Measurements from ENCODE around the gene SH2B3. TPM values are rescaled to one million over a fixed set of nuclear protein-coding genes. Genes with fewer than 3 reads are reported as not detected.
"Not testable (repeated sequence)": the region's sequence is repeated elsewhere in the genome, so short reads cannot be mapped to it uniquely, and the experiment has no call there.

The SH2B3 gene
- total RNA-seq, 1 donor from 2014 or later: 124 TPM

DNA sequence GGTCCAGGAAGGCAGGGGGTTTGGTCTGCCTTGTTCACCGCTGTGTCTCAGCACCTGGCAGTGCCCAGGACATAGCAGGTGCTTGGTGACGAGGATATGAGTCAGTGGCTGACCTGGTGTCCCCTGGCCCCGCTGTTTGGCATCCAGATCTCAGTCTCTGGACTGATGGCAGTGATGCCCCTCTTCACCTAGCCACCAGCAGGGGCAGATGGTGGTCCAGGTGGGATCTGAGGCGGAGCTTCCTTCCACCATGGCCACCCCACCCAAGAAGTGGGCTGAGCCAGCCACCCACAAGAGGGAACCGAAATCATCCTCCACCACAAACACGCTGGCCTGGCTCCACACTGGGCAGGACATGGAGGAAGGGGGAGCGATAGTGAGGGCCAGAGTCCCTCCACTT, 16.1 kb upstream of the SH2B3 start:
- H3K4me1 ChIP-seq: no peaks in the 10 kb centered on the region
- H3K4me3 ChIP-seq: no peak overlapping the region
- intact Hi-C loops (cut with DNase I): no loop called here
- no peak for DNase-seq (ENCODE audit: low spot score in 2 of 2)
- TF ChIP-seq, protein P1, sequence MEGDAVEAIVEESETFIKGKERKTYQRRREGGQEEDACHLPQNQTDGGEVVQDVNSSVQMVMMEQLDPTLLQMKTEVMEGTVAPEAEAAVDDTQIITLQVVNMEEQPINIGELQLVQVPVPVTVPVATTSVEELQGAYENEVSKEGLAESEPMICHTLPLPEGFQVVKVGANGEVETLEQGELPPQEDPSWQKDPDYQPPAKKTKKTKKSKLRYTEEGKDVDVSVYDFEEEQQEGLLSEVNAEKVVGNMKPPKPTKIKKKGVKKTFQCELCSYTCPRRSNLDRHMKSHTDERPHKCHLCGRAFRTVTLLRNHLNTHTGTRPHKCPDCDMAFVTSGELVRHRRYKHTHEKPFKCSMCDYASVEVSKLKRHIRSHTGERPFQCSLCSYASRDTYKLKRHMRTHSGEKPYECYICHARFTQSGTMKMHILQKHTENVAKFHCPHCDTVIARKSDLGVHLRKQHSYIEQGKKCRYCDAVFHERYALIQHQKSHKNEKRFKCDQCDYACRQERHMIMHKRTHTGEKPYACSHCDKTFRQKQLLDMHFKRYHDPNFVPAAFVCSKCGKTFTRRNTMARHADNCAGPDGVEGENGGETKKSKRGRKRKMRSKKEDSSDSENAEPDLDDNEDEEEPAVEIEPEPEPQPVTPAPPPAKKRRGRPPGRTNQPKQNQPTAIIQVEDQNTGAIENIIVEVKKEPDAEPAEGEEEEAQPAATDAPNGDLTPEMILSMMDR (IDR thresholded peaks at IDR 0.05): no peak
- no peaks in the 10 kb centered on the region for H3K36me3 ChIP-seq
- H3K27ac ChIP-seq: no peak overlapping the region
- no peaks in the 10 kb centered on the region for H3K9me3 ChIP-seq
- no peaks in the 10 kb centered on the region for H3K27me3 ChIP-seq

DNA sequence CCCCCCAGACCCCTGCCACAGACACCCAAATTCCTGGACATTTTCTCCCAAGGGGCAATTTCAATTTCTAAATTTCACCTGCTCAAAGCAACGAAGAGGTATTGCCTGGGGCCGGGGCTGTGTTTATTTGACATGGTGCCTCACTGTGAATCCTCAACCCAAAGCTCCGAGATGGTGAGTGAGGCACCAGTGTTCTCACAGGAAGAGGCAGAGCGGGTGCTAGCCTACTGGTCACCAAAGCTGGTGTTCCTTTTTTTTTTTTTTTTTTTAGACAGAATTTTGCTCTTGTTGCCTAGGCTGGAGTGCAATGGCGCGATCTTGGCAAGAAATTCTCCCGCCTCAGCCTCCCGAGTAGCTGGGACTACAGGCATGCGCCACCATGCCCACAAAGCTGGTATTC, 14.8 kb upstream of the SH2B3 start:
- H3K9me3 ChIP-seq: no peaks in the 10 kb centered on the region
- no peaks in the 10 kb centered on the region for H3K36me3 ChIP-seq
- no peaks in the 10 kb centered on the region for H3K27me3 ChIP-seq
- DNase-seq (ENCODE audit: low spot score in 2 of 2): no peak
- H3K4me1 ChIP-seq: no peaks in the 10 kb centered on the region
- intact Hi-C loops (cut with DNase I): no loop called here
- no peak overlapping the region for H3K27ac ChIP-seq
- TF ChIP-seq, protein P1 (IDR thresholded peaks at IDR 0.05): no peak
- H3K4me3 ChIP-seq: no peak overlapping the region

DNA sequence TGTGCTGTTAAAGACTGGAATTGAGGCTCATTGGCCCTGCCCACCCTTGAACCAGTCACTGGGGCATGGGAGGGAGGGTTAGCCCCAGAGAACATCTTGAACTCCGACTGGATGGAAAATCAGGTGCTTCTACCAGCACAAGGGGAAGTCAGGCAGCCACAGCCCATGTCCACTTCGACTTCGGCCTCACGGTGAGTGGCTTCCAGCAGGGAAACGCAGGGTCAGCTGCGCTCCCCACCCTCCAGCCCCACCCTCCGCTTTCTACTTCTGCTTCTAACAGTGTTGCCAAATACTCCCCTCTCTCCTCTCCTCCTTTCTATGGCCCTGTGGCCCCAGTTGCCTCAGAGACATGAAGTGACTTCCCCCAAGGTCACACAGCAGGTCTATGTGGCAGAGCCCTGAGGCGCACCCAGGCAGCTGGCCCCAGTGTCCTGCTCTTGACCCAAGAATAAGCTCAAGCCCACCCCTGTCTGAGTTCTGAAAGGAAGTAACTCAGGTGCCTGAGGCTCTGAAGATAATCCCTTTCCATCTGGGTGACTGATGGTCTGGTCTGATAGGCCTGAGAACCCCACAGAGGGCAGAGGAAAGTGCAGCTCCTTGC, 11.9 kb upstream of the SH2B3 start:
- Histone ChIP-seq H3K27me3 (no peaks in the 10 kb centered on the region), H3K36me3 (no peaks in the 10 kb centered on the region), H3K9me3 (no peaks in the 10 kb centered on the region), H3K4me3 (no peak overlapping the region), H3K27ac (no peak overlapping the region), H3K4me1 (no peaks in the 10 kb centered on the region)
- peak in 1 of 2 donors; percentile 43 for DNase-seq (ENCODE audit: low spot score in 2 of 2)
- intact Hi-C loops (cut with DNase I): no loop called here
- TF ChIP-seq, protein P1 (IDR thresholded peaks at IDR 0.05): no peak

DNA sequence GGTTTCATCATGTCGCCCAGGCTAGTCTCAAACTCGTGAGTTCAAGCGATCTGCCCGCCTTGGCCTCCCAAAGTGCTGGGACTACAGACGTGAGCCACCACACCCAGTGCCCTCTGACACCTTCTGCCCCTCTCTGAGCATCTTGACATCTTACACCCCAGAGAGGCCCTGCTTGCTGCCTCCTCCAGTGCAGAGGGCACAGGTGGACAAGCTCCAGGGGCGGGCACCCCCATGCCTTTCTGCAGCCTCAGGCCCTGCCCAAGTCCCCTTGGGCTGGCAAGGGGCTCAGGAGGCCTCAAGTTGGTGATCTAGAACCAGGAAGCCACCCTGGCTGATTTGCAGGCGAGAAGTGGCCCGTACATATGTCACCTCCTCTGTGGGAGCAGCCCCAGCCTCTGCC, 11.2 kb upstream of the SH2B3 start:
- intact Hi-C loops (cut with DNase I): no loop called here
- Histone ChIP-seq H3K9me3 (no peaks in the 10 kb centered on the region), H3K4me1 (no peaks in the 10 kb centered on the region), H3K4me3 (no peak overlapping the region), H3K27me3 (no peaks in the 10 kb centered on the region), H3K36me3 (no peaks in the 10 kb centered on the region), H3K27ac (no peak overlapping the region)
- TF ChIP-seq, protein P1 (IDR thresholded peaks at IDR 0.05): no peak
- no peak for DNase-seq (ENCODE audit: low spot score in 2 of 2)

DNA sequence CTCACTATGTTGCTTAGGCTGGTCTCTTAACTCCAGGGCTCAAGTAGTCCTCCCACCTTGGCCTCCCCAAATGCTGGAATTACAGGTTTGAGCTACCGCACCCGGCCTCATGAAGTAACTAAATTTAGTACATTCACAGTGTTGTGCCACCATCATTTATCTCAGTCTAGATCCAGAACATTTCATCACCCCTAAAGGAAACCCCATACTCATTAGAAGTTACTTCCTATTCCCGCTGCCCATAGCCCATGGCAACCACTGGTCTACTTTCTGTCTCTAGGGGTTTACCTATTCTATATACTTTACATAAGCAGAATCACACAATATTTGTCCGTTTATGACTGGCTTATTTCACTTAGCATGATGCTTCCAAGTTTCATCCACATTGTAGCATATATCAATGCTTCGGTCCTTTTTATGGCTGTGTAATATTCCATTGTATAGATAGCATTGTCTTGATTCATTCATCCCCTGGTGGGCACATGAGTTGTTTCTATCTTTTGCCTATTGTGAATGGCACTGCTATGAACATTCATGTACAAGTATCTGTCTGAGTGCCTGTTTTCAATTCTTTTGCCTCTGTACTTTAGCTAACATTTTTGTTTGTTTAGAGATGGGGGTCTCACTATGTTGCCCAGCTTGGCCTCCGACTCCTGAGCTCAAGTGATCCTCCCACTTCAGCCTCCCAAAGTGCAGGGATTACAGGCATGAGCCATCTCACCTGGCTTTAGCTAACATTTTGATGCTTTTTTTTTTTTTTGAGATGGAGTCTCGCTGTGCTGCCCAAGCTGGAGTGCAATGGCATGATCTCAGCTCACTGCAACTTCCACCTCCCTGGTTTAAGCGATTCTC, 10.2 kb upstream of the SH2B3 start:
- no peak overlapping the region for H3K27ac ChIP-seq
- no peak for DNase-seq (ENCODE audit: low spot score in 2 of 2)
- H3K4me3 ChIP-seq: no peak overlapping the region
- TF ChIP-seq, protein P1 (IDR thresholded peaks at IDR 0.05): no peak
- intact Hi-C loops (cut with DNase I): loop anchor here (2.0 to 5.0 kb wide), 2 partner anchors 39 to 292 kb away; partner anchors contain the start of genes ACAD10 and BRAP
- H3K36me3 ChIP-seq: no peaks in the 10 kb centered on the region
- no peaks in the 10 kb centered on the region for H3K9me3 ChIP-seq
- no peaks in the 10 kb centered on the region for H3K4me1 ChIP-seq
- H3K27me3 ChIP-seq: no peaks in the 10 kb centered on the region

DNA sequence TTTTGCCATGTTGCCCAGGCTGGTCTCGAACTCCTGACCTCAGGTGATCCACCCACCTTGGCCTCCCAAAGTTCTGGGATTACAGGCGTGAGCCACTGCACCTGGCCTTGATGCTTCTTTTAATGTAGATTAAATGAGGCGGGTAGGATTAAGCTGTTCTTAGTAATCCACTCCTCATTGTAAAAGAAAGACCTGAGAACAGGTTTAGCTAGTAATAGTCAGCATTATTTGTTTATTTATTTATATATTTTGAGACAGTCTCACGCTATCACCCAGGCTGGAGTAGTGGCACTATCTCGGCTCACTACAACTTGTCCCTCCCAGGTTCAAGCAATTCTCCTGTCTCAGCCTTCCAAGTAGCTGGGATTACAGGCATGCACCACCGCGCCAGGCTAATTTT, 9.5 kb upstream of the SH2B3 start:
- H3K27ac ChIP-seq: not testable (repeated sequence)

More for the DNA sequence above, 9.5 kb upstream of the SH2B3 start:
- not testable (repeated sequence) for H3K27me3 ChIP-seq; DNase-seq (ENCODE audit: low spot score in 2 of 2); H3K9me3 ChIP-seq; H3K36me3 ChIP-seq; H3K4me1 ChIP-seq; H3K4me3 ChIP-seq
- intact Hi-C loops (cut with DNase I): loop anchor here (2.0 to 5.0 kb wide), 2 partner anchors 39 to 291 kb away; partner anchors contain the start of genes ACAD10 and BRAP

Data from ascending aorta (tissue), 2 donors.